NCI-H748 (cell line): ENCODE results near the gene AK2.
"Not testable (repeated sequence)": the region's sequence is repeated elsewhere in the genome, so short reads cannot be mapped to it uniquely, and the experiment has no call there.

Experiments used
- DNase-seq: peaks from one replicate; lab custom pipeline; 2025; ENCODE audit not compliant: unreplicated experiment; lab: John Stamatoyannopoulos, UW

The AK2 gene

DNA sequence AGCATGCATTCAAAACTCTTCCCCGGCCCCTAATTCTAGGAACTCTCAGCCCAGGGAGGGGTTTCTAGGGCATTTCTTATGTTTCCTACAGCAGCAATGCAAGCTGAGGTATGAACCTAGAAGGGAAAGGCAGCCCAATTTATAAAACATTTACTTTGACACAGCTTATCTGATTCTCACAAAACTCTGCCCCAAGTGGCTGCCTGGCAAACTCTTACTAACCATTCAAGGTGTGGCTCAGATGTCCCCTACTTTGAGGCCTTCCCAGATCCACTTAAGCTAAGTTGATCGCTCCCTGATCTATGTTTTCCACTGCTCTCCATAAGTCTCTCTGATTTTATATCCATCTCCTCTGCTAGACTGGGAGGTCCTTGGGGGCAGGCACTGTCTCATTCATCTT lies 35.4 kb downstream of the AK2 start:
- DNase-seq, result no peak

GRCh38 chr1:33000427-33001026 lies 36.2 kb downstream of the AK2 start:
- no peak for DNase-seq

- no peak for DNase-seq
These were observed 37.7 kb downstream of the AK2 start for GRCh38 chr1:32998997-32999396.

- DNase-seq, result no peak
These were observed 38.6 kb downstream of the AK2 start for GRCh38 chr1:32998064-32998463.

- DNase-seq, result no peak
These were observed 39.2 kb downstream of the AK2 start for GRCh38 chr1:32997381-32997891.

- DNase-seq, result not testable (repeated sequence)
These were observed 43.4 kb downstream of the AK2 start for GRCh38 chr1:32993324-32993636.

- DNase-seq, result no peak
These were observed 44.0 kb downstream of the AK2 start for GRCh38 chr1:32992489-32993323.

GRCh38 chr1:32991819-32992488 lies 44.7 kb downstream of the AK2 start:
- DNase-seq, result no peak

DNA sequence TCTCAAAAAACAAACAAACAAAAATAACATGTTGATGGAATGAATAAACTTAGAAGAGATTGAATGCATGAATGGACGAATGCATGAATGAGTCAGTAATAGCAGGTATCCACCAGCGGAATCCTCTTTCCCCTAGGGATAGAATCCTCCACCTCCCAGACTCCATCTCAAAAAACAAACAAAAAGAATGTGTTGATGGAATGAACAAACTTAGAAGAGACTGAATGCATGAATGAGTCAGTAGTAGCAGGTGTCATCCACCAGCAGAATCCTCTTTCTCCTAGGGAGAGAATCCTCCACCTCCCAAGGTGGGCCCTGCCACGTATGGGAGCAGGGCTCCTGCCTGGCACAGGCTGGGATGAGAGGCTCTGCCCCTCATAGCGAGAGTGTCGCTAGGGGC lies 45.3 kb downstream of the AK2 start:
- DNase-seq, result no peak

DNA sequence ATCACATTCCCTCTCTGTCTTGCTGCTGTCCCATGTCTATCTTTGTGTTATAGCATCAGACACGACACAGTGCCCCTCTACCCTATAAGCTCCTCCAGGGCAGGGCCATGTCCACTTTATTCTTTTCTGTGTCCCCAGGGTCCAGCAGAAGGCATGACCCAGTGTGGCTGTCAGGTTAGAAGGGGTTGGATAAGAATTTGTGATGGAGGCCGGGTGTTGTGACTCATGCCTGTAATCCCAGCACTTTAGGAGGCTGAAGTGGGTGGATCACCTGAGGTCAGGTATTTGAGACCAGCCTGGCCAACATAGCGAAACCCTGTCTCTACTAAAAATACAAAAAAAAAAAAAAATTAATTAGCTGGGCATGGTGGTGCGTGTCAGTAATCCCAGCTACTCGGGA lies 45.8 kb downstream of the AK2 start:
- no peak for DNase-seq

- no peak for DNase-seq
These were observed 47.3 kb downstream of the AK2 start for GRCh38 chr1:32989160-32990050.

GRCh38 chr1:32988665-32989064 lies 48.0 kb downstream of the AK2 start:
- no peak for DNase-seq

- no peak for DNase-seq
These were observed 51.5 kb downstream of the AK2 start for GRCh38 chr1:32985226-32985625.

GRCh38 chr1:32984455-32985171 lies 52.1 kb downstream of the AK2 start:
- DNase-seq, result no peak

- no peak for DNase-seq
These were observed 52.6 kb downstream of the AK2 start for GRCh38 chr1:32984090-32984454.

- no peak for DNase-seq
These were observed 53.7 kb downstream of the AK2 start for GRCh38 chr1:32983020-32983419.

DNA sequence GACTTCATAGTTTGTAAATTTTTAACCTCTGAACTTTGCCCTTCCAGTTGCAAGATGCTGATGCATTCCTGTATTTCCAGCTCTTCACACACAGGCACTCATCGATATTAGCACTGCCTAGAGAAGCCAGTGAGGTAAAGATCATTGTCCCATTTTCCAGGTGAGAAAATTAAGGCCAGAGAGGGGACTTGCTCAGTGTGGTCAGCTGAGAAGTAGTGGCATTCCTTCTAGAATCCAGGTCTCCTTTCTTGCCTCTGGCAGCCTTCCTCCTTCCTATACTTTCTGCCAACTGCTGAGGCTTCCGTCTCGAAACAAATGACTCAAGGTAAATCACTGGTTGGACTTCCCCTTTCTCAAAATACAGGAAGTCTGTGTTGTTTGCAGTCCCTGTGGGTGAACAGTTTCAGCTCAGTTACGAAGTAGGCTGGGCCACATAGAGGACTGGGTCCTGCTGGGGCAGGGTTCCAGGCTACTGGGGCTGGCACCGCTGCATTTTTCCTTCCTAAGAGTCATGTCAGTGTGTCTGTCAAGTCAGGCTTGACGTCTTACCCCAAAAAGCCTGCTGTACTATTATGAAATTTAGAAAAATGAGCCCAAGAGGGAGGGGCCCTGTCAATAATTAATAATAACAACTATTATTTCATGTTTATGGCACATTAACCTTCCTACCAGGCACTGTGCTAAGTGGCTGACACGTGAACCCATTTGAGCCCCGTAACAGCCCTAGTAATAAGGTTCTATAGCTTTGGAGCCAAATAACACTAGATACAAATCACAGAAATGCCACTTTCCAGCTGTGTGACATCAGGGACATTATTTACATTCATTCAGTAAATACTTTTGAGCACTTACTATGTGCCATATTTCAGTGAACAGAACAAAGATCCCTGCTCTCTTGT lies 55.4 kb downstream of the AK2 start:
- DNase-seq, result no peak

DNA sequence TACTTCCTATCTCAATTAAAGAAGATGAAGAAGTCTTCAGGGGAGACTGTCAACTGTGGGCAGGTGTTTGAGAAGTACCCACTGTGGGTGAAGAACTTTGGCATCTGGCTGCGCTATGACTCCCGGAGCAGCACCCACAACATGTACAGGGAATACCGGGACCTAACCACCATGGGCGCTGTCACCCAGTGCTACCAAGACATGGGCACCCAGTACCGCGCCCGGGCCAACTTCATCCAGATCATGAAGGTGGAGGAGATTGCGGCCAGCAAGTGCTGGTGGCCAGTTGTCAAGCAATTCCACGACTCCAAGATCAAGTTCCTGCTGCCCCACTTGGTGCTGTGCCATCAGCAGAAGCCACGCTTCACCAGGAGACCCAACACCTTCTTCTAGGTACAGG lies 56.6 kb downstream of the AK2 start:
- DNase-seq, result no peak

DNA sequence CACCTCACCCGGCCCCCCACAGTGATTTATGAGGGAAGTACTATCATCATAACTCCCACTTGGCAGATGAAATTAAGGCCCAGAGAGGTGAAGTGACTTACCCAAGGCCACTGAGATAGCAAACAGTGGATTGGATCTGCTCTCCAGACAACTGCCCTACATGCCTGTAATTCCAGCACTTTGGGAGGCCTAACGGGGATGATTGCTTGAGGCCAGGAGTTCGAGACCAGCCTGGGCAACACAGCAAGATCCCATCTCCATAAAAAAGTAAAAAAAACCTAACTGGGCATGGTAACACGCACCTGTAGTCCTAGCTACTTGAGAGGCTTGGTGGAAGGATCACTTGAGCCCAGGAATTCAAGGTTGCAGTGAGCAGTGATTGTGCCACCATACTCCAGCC lies 57.8 kb downstream of the AK2 start:
- DNase-seq, result no peak
